ENCODE measurements around the gene DENND6B. TPM values are rescaled to one million over a fixed set of nuclear protein-coding genes. Genes with fewer than 3 reads are reported as not detected.
"Not testable (repeated sequence)": the region's sequence is repeated elsewhere in the genome, so short reads cannot be mapped to it uniquely, and the experiment has no call there.

DENND6B gene
- total RNA-seq, 1 experiment from 2014 or later, result 14.3 TPM

GRCh38 chr22:50274771-50275170 lies 52.0 kb downstream of the DENND6B start:
- intact Hi-C loops (cut with micrococcal nuclease; ENCODE audit: unreplicated experiment), result loop anchor here (5.0 kb wide), 2 partner anchors 33 to 68 kb away; partner anchors contain the start of genes PLXNB2 and PPP6R2
- BruUV-seq (replicated peaks), result no TSS peak
- no peak for TF ChIP-seq EZH2 (IDR thresholded peaks at IDR 0.05; ENCODE audit: low read depth)
- TF ChIP-seq, protein P1, sequence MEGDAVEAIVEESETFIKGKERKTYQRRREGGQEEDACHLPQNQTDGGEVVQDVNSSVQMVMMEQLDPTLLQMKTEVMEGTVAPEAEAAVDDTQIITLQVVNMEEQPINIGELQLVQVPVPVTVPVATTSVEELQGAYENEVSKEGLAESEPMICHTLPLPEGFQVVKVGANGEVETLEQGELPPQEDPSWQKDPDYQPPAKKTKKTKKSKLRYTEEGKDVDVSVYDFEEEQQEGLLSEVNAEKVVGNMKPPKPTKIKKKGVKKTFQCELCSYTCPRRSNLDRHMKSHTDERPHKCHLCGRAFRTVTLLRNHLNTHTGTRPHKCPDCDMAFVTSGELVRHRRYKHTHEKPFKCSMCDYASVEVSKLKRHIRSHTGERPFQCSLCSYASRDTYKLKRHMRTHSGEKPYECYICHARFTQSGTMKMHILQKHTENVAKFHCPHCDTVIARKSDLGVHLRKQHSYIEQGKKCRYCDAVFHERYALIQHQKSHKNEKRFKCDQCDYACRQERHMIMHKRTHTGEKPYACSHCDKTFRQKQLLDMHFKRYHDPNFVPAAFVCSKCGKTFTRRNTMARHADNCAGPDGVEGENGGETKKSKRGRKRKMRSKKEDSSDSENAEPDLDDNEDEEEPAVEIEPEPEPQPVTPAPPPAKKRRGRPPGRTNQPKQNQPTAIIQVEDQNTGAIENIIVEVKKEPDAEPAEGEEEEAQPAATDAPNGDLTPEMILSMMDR (conservative IDR thresholded peaks at IDR 0.05), result 0 out of 2 replicates have a peak, but pooled peaks have one; percentile 22
- H4K20me1 ChIP-seq (ENCODE audit: insufficient read depth), result peaks cover 26% of the 10 kb centered on the region
- H3K4me2 ChIP-seq, result no peak overlapping the region
- peaks cover 29% of the 10 kb centered on the region for H3K4me1 ChIP-seq (replicated peaks; ENCODE audit: insufficient read depth)
- H3K27ac ChIP-seq, result no peak overlapping the region
- no peak overlapping the region for H2AFZ ChIP-seq
- CTCF ChIA-PET, result no interaction called here
- H3F3A ChIP-seq (ENCODE audit: insufficient read depth, low read depth), result peaks cover 79% of the 10 kb centered on the region
- no peak overlapping the region for H3K4me3 ChIP-seq
- no peak for DNase-seq
- H3K9me2 ChIP-seq (ENCODE audit: insufficient read depth), result no peaks in the 10 kb centered on the region
- no peaks in the 10 kb centered on the region for H3K27me3 ChIP-seq (ENCODE audit: insufficient read depth, low read depth)
- no peaks in the 10 kb centered on the region for H3K9me3 ChIP-seq (ENCODE audit: insufficient read depth, low read depth)
- peaks cover 1% of the 10 kb centered on the region; the same call in 1 of the 2 replicates for H3K79me2 ChIP-seq (ENCODE audit: low read depth)
- POLR2A ChIA-PET (ENCODE audit: unreplicated experiment), result no interaction called here
- peaks cover 48% of the 10 kb centered on the region for H3K36me3 ChIP-seq (ENCODE audit: low read depth)

DNA sequence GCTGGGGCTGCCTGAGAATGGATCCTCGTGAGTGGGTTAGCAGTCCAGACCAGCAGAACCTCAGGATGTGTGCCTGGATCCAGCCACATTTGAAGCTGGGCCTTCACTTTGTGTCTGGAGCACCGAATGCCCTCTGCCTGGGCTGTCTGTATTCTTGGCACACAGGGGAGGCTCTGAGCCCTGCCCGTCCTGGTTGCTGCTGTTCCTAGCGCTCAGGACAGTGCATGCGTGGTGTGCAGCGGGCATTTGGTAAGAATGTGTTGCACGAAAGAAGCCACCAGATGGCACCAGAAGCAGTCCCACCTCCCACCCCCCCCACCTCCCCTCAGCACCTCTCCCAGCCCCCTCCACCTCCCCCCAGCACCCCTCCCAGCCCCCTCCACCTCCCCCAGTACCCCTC lies 52.5 kb downstream of the DENND6B start:
- BruUV-seq (replicated peaks), result no TSS peak
- no peaks in the 10 kb centered on the region for H3K27me3 ChIP-seq (ENCODE audit: insufficient read depth, low read depth)
- intact Hi-C loops (cut with micrococcal nuclease; ENCODE audit: unreplicated experiment), result loop anchor here (5.0 kb wide), 2 partner anchors 33 to 68 kb away; partner anchors contain the start of genes PLXNB2 and PPP6R2

DNA sequence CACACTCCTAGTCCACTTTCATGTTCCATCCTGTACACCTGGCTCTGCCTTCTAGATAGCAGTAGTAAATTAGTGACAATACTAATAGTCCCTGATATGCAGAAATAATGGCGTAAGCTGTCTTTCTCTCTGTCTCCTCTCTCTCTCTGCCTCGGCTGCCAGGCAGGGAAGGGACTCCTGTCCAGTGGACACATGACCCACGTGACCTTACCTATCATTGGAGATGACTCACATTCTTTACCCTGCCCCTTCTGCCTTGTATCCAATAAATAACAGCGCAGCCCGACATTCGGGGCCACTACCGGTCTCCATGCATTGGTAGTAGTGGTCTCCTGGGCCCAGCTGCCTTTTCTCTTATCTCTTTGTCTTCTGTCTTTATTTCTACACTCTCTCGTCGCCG lies 53.0 kb downstream of the DENND6B start:
- intact Hi-C loops (cut with micrococcal nuclease; ENCODE audit: unreplicated experiment), result loop anchor here (5.0 kb wide), 2 partner anchors 34 to 69 kb away; partner anchors contain the start of genes PLXNB2 and PPP6R2
- Histone ChIP-seq H3F3A (ENCODE audit: insufficient read depth, low read depth) (peaks cover 80% of the 10 kb centered on the region), H4K20me1 (ENCODE audit: insufficient read depth) (peaks cover 20% of the 10 kb centered on the region), H3K4me1 (replicated peaks; ENCODE audit: insufficient read depth) (peaks cover 39% of the 10 kb centered on the region), H3K36me3 (ENCODE audit: low read depth) (peaks cover 38% of the 10 kb centered on the region)
- H3K27me3 ChIP-seq (ENCODE audit: insufficient read depth, low read depth); CTCF ChIA-PET; H3K27ac ChIP-seq; POLR2A ChIA-PET (ENCODE audit: unreplicated experiment); H3K9me2 ChIP-seq (ENCODE audit: insufficient read depth); H3K9me3 ChIP-seq (ENCODE audit: insufficient read depth, low read depth); BruUV-seq (replicated peaks); H3K79me2 ChIP-seq (ENCODE audit: low read depth); H3K4me2 ChIP-seq; DNase-seq; H3K4me3 ChIP-seq; H2AFZ ChIP-seq: not testable (repeated sequence)

More for the DNA sequence above, 52.5 kb downstream of the DENND6B start:
- no peaks in the 10 kb centered on the region for H3K9me2 ChIP-seq (ENCODE audit: insufficient read depth)
- peaks cover 79% of the 10 kb centered on the region for H3F3A ChIP-seq (ENCODE audit: insufficient read depth, low read depth)
- H3K9me3 ChIP-seq (ENCODE audit: insufficient read depth, low read depth), result no peaks in the 10 kb centered on the region
- peaks cover 33% of the 10 kb centered on the region for H3K4me1 ChIP-seq (replicated peaks; ENCODE audit: insufficient read depth)
- no peak overlapping the region for H2AFZ ChIP-seq
- TF ChIP-seq, protein P1 (conservative IDR thresholded peaks at IDR 0.05), result peak; percentile 51
- no peak for TF ChIP-seq EZH2 (IDR thresholded peaks at IDR 0.05; ENCODE audit: low read depth)
- POLR2A ChIA-PET (ENCODE audit: unreplicated experiment), result no interaction called here
- peaks cover 43% of the 10 kb centered on the region for H3K36me3 ChIP-seq (ENCODE audit: low read depth)
- CTCF ChIA-PET, result no interaction called here
- H3K27ac ChIP-seq, result no peak overlapping the region
- peaks cover 26% of the 10 kb centered on the region for H4K20me1 ChIP-seq (ENCODE audit: insufficient read depth)
- H3K4me3 ChIP-seq, result no peak overlapping the region
- no peak overlapping the region for H3K4me2 ChIP-seq
- H3K79me2 ChIP-seq (ENCODE audit: low read depth), result no peaks in the 10 kb centered on the region
- DNase-seq, result peak; percentile 58 to 71

GRCh38 chr22:50273352-50273751 lies 53.5 kb downstream of the DENND6B start:
- BruUV-seq (replicated peaks); H3K9me3 ChIP-seq (ENCODE audit: insufficient read depth, low read depth); DNase-seq; H3K4me2 ChIP-seq; H2AFZ ChIP-seq; H3K27me3 ChIP-seq (ENCODE audit: insufficient read depth, low read depth); H3K4me3 ChIP-seq; H3K27ac ChIP-seq; H3K79me2 ChIP-seq (ENCODE audit: low read depth); POLR2A ChIA-PET (ENCODE audit: unreplicated experiment); H3K9me2 ChIP-seq (ENCODE audit: insufficient read depth): not testable (repeated sequence)
- TF ChIP-seq, protein P1 (conservative IDR thresholded peaks at IDR 0.05), result peak; percentile 15; the same call in 1 of the 2 replicates
- Histone ChIP-seq H4K20me1 (ENCODE audit: insufficient read depth) (peaks cover 20% of the 10 kb centered on the region), H3K4me1 (replicated peaks; ENCODE audit: insufficient read depth) (peaks cover 43% of the 10 kb centered on the region), H3F3A (ENCODE audit: insufficient read depth, low read depth) (peaks cover 81% of the 10 kb centered on the region), H3K36me3 (ENCODE audit: low read depth) (peaks cover 36% of the 10 kb centered on the region)
- CTCF ChIA-PET, result interaction anchor here (0.5 kb wide), 1 partner anchor 57 kb away, joined by 6 read pairs; no protein-coding TSS in a partner anchor
- intact Hi-C loops (cut with micrococcal nuclease; ENCODE audit: unreplicated experiment), result loop anchor here (5.0 kb wide), 2 partner anchors 34 to 69 kb away; partner anchors contain the start of genes PLXNB2 and PPP6R2
